DOHH2 (cell line): Measurements from ENCODE around the gene PRDM16.

Experiments
- H3F3A ChIP-seq: fragments of 200-600 bp; sonication (generic), shearing (Covaris generic); 2 replicates; pipeline ENCODE4 v1.6.0; 2016; ENCODE audit warnings: antibody characterized with exemption, mild to moderate bottlenecking; ENCODE audit not compliant: control insufficient read depth, insufficient read depth
- H3K27ac ChIP-seq: fragments of 200-600 bp; sonication (generic); 2 replicates; pipeline ENCODE4 v1.5.1; 2014; ENCODE audit warnings: low read depth, mild to moderate bottlenecking, low read length, moderate library complexity
- H3K27me3 ChIP-seq: fragments of 200-600 bp; sonication (generic); 2 replicates; pipeline ENCODE4 v1.6.1; 2014; ENCODE audit warnings: mild to moderate bottlenecking, low read length, mixed read lengths; ENCODE audit not compliant: control insufficient read depth
- H3K36me3 ChIP-seq: fragments of 200-600 bp; sonication (generic); 2 replicates; pipeline ENCODE4 v1.6.1; 2014; ENCODE audit warnings: mild to moderate bottlenecking, low read length, moderate library complexity, mixed read lengths; ENCODE audit not compliant: control insufficient read depth
- H3K4me1 ChIP-seq: fragments of 200-600 bp; sonication (generic); 2 replicates; pipeline ENCODE4 v1.6.1; 2014; ENCODE audit warnings: mild to moderate bottlenecking, low read length, mixed read lengths; ENCODE audit not compliant: control insufficient read depth
- H3K4me2 ChIP-seq: fragments of 200-600 bp; sonication (generic); 2 replicates; pipeline ENCODE4 v1.6.0; 2014; ENCODE audit warnings: mild to moderate bottlenecking, low read length, moderate library complexity
- H3K4me3 ChIP-seq: fragments of 200-600 bp; sonication (generic); 2 replicates; pipeline ENCODE4 v1.5.1; 2014; ENCODE audit warnings: mild to moderate bottlenecking, low read length, mixed read lengths
- H3K79me2 ChIP-seq: fragments of 200-600 bp; sonication (generic); 2 replicates; pipeline ENCODE4 v1.6.1; 2014; ENCODE audit warnings: mild to moderate bottlenecking, low read length, mixed read lengths; ENCODE audit not compliant: control insufficient read depth
- H3K9me2 ChIP-seq: fragments of 200-600 bp; sonication (generic); replicated peaks from 2 replicates; pipeline ENCODE4 v1.6.1; 2014; ENCODE audit warnings: mild to moderate bottlenecking, low read length, mixed read lengths; ENCODE audit not compliant: control insufficient read depth
- H3K9me3 ChIP-seq: fragments of 200-600 bp; sonication (generic); 2 replicates; pipeline ENCODE4 v1.6.1; 2014; ENCODE audit warnings: antibody characterized with exemption, low read length, mixed read lengths; ENCODE audit not compliant: control insufficient read depth, insufficient read depth
- H4K20me1 ChIP-seq: fragments of 200-600 bp; sonication (generic); 2 replicates; pipeline ENCODE4 v1.6.0; 2014; ENCODE audit warnings: low read depth, mild to moderate bottlenecking, antibody characterized with exemption, low read length, moderate library complexity; ENCODE audit not compliant: control insufficient read depth, insufficient read depth
- EZH2phosphoT487 ChIP-seq: fragments of 200-600 bp; sonication (generic); IDR thresholded peaks from 2 replicates; pipeline ENCODE4 v1.6.1; 2017; ENCODE audit warnings: borderline replicate concordance, mild to moderate bottlenecking, antibody characterized with exemption, low read length, moderate library complexity, mixed read lengths
- TF ChIP-seq, protein P1 (sequence below): fragments of 200-600 bp; sonication (generic); IDR thresholded peaks from one replicate; pipeline ENCODE4 v1.5.1; 2014; ENCODE audit warnings: antibody characterized with exemption, mild to moderate bottlenecking, low read depth, low read length; ENCODE audit not compliant: poor library complexity, severe bottlenecking

Gene PRDM16

GRCh38 chr1:3402258-3403010 lies 333.4 kb downstream of the PRDM16 start:
- H3K9me3 ChIP-seq = no peaks in the 10 kb centered on the region
- no peak overlapping the region for H3K4me3 ChIP-seq
- no peaks in the 10 kb centered on the region for H3F3A ChIP-seq
- no peaks in the 10 kb centered on the region for H3K36me3 ChIP-seq
- TF ChIP-seq EZH2phosphoT487 = no peak
- TF ChIP-seq, protein P1, sequence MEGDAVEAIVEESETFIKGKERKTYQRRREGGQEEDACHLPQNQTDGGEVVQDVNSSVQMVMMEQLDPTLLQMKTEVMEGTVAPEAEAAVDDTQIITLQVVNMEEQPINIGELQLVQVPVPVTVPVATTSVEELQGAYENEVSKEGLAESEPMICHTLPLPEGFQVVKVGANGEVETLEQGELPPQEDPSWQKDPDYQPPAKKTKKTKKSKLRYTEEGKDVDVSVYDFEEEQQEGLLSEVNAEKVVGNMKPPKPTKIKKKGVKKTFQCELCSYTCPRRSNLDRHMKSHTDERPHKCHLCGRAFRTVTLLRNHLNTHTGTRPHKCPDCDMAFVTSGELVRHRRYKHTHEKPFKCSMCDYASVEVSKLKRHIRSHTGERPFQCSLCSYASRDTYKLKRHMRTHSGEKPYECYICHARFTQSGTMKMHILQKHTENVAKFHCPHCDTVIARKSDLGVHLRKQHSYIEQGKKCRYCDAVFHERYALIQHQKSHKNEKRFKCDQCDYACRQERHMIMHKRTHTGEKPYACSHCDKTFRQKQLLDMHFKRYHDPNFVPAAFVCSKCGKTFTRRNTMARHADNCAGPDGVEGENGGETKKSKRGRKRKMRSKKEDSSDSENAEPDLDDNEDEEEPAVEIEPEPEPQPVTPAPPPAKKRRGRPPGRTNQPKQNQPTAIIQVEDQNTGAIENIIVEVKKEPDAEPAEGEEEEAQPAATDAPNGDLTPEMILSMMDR = no peak
- no peaks in the 10 kb centered on the region for H4K20me1 ChIP-seq
- H3K9me2 ChIP-seq = no peaks in the 10 kb centered on the region
- no peak overlapping the region for H3K27ac ChIP-seq
- H3K4me2 ChIP-seq = no peak overlapping the region
- no peaks in the 10 kb centered on the region for H3K4me1 ChIP-seq
- no peaks in the 10 kb centered on the region for H3K27me3 ChIP-seq
- H3K79me2 ChIP-seq = no peaks in the 10 kb centered on the region

GRCh38 chr1:3403011-3403345 lies 334.0 kb downstream of the PRDM16 start:
- Histone ChIP-seq H3K9me2 (no peaks in the 10 kb centered on the region), H4K20me1 (no peaks in the 10 kb centered on the region), H3K27me3 (no peaks in the 10 kb centered on the region), H3K9me3 (no peaks in the 10 kb centered on the region), H3K36me3 (no peaks in the 10 kb centered on the region), H3F3A (no peaks in the 10 kb centered on the region), H3K4me3 (no peak overlapping the region), H3K27ac (no peak overlapping the region), H3K4me1 (no peaks in the 10 kb centered on the region), H3K4me2 (no peak overlapping the region), H3K79me2 (no peaks in the 10 kb centered on the region)
- TF ChIP-seq, protein P1 = no peak
- TF ChIP-seq EZH2phosphoT487 = no peak

GRCh38 chr1:3403388-3404231 lies 334.6 kb downstream of the PRDM16 start:
- no peak overlapping the region for H3K4me2 ChIP-seq
- no peaks in the 10 kb centered on the region for H3K9me2 ChIP-seq
- no peak overlapping the region for H3K27ac ChIP-seq
- H3K36me3 ChIP-seq = no peaks in the 10 kb centered on the region
- H3K4me1 ChIP-seq = no peaks in the 10 kb centered on the region
- H3F3A ChIP-seq = no peaks in the 10 kb centered on the region
- no peaks in the 10 kb centered on the region for H3K27me3 ChIP-seq
- no peak for TF ChIP-seq EZH2phosphoT487
- TF ChIP-seq, protein P1 = peak; percentile 16
- no peaks in the 10 kb centered on the region for H4K20me1 ChIP-seq
- H3K4me3 ChIP-seq = no peak overlapping the region
- H3K9me3 ChIP-seq = no peaks in the 10 kb centered on the region; the same call in 1 of the 2 replicates
- H3K79me2 ChIP-seq = no peaks in the 10 kb centered on the region
